IMR-90 (cell line): ENCODE results near the gene MS4A15.

ENCODE experiments used
- FOS ChIP-seq: fragments of 150-350 bp; IDR thresholded peaks from 2 replicates; pipeline ENCODE4 v1.6.1; 2016; ENCODE audit warnings: low read depth, low read length
- MAFK ChIP-seq: IDR thresholded peaks from 2 replicates; pipeline ENCODE4 v1.6.1; 2012; ENCODE audit warnings: low read depth, low read length, improper control_type of control experiment
- POLR2A ChIP-seq: IDR thresholded peaks from 2 replicates; pipeline ENCODE4 v1.6.1; 2012; ENCODE audit warnings: mild to moderate bottlenecking, low read depth, low read length
- RCOR1 ChIP-seq: IDR thresholded peaks from 2 replicates; pipeline ENCODE4 v1.6.1; 2012; ENCODE audit warnings: mild to moderate bottlenecking, low read length, improper control_type of control experiment; ENCODE audit not compliant: insufficient replicate concordance
- RFX5 ChIP-seq: IDR thresholded peaks from 2 replicates; pipeline ENCODE4 v1.8.0; 2012; ENCODE audit warnings: low read depth, mild to moderate bottlenecking, low read length, moderate library complexity
- SMC3 ChIP-seq: fragments of 150-350 bp; IDR thresholded peaks from 2 replicates; pipeline ENCODE4 v1.6.1; 2016; ENCODE audit warnings: low read depth, mild to moderate bottlenecking, antibody characterized with exemption, low read length, moderate library complexity
- TF ChIP-seq, protein P1 (sequence below): fragments of 150-350 bp; IDR thresholded peaks from 2 replicates; pipeline ENCODE4 v1.6.1; 2016; ENCODE audit warnings: low read depth, mild to moderate bottlenecking, low read length, moderate library complexity, borderline replicate concordance
- TF ChIP-seq, protein P2 (sequence below): conservative IDR thresholded peaks from 2 replicates; pipeline ENCODE4 v1.5.1; 2012; ENCODE audit warnings: mild to moderate bottlenecking, low read depth, low read length, improper control_type of control experiment
- TF ChIP-seq, protein P3 (sequence below): fragments of 150-350 bp; IDR thresholded peaks from 2 replicates; pipeline ENCODE4 v1.6.1; 2017; ENCODE audit warnings: mild to moderate bottlenecking, antibody characterized with exemption, low read length, low read depth

DNA sequence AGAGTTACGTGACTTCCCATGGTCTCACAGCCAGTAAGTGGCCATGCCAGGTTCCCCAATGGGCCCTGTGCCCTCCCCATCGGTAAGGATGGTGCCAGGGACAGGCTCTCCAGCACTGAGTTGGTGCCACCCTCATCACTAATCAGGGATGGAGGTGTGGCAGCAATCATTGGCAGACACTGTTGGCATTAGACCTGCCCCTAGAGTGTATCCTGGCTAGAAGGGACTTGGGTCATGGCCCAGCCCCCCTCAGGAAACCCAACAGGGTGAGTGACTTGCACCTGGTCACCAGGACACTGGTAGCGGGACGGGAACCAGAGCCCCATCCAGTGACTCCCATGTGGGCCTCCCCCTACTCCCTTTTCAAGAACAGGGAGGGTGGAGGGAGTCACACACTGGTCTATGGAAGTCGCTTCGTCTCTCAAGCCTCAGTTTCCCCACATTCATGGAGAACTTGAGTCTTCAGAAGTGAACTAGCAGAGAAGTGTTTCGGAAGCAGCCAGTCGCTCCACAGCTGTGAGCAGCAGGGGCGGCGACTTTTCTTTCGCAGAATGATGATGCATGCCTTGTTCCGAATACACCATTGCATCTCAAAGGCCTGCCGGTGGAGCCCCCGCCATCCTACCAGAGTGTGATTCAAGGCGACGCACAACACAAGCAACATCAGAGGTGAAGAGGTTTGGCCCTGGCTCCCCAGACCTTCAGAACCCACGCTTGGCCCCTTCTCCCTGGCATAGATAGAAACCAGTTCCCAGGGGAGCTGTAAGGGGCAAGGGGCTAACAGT is 41.4 kb downstream of the MS4A15 start:
- TF ChIP-seq, protein P1, sequence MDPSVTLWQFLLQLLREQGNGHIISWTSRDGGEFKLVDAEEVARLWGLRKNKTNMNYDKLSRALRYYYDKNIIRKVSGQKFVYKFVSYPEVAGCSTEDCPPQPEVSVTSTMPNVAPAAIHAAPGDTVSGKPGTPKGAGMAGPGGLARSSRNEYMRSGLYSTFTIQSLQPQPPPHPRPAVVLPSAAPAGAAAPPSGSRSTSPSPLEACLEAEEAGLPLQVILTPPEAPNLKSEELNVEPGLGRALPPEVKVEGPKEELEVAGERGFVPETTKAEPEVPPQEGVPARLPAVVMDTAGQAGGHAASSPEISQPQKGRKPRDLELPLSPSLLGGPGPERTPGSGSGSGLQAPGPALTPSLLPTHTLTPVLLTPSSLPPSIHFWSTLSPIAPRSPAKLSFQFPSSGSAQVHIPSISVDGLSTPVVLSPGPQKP = no peak
- TF ChIP-seq FOS (no peak), MAFK (no peak), RFX5 (no peak), RCOR1 (no peak), SMC3 (no peak), POLR2A (no peak)
- TF ChIP-seq, protein P2, sequence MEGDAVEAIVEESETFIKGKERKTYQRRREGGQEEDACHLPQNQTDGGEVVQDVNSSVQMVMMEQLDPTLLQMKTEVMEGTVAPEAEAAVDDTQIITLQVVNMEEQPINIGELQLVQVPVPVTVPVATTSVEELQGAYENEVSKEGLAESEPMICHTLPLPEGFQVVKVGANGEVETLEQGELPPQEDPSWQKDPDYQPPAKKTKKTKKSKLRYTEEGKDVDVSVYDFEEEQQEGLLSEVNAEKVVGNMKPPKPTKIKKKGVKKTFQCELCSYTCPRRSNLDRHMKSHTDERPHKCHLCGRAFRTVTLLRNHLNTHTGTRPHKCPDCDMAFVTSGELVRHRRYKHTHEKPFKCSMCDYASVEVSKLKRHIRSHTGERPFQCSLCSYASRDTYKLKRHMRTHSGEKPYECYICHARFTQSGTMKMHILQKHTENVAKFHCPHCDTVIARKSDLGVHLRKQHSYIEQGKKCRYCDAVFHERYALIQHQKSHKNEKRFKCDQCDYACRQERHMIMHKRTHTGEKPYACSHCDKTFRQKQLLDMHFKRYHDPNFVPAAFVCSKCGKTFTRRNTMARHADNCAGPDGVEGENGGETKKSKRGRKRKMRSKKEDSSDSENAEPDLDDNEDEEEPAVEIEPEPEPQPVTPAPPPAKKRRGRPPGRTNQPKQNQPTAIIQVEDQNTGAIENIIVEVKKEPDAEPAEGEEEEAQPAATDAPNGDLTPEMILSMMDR = no peak
- TF ChIP-seq, protein P3, sequence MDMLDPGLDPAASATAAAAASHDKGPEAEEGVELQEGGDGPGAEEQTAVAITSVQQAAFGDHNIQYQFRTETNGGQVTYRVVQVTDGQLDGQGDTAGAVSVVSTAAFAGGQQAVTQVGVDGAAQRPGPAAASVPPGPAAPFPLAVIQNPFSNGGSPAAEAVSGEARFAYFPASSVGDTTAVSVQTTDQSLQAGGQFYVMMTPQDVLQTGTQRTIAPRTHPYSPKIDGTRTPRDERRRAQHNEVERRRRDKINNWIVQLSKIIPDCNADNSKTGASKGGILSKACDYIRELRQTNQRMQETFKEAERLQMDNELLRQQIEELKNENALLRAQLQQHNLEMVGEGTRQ = no peak
